Psoas muscle (tissue), 8 donors: ENCODE measurements around the gene BAK1. TPM values are rescaled to one million over a fixed set of nuclear protein-coding genes. Genes with fewer than 3 reads are reported as not detected.

Source experiments
- ATAC-seq, 4 donors: fragments of 200-7000 bp; cut with Tn5 transposase; one replicate each; pipeline ENCODE4 v1.9.1; 2020; ENCODE audit warnings: moderate library complexity in 3 of 4, mild to moderate bottlenecking in 2 of 4
- DNase-seq, 2 donors: peaks; one replicate each; pipeline ENCODE4 v3.0.0-alpha.2; 2020
- H3K27ac ChIP-seq: fragments of 200-600 bp; one replicate; pipeline ENCODE4 v1.8.0; 2022
- H3K27me3 ChIP-seq, 3 donors: fragments of 200-600 bp in 1 of 3; one replicate each; pipeline versions ENCODE4 v1.6.1 to v1.8.0; 2013 to 2022; ENCODE audit warnings: low read length in 2 of 3, mild to moderate bottlenecking in 2 of 3, moderate library complexity in 1 of 3; ENCODE audit not compliant: insufficient read depth in 3 of 3
- H3K36me3 ChIP-seq, 2 donors: fragments of 200-600 bp in 1 of 2; one replicate each; pipeline versions ENCODE4 v1.6.1 to v1.8.0; 2013 to 2022; ENCODE audit warnings: low read depth in 1 of 2, mild to moderate bottlenecking in 1 of 2, moderate library complexity in 1 of 2; ENCODE audit not compliant: insufficient read depth in 1 of 2
- H3K4me1 ChIP-seq: fragments of 200-600 bp; one replicate; pipeline ENCODE4 v1.8.0; 2022
- H3K4me3 ChIP-seq: fragments of 200-600 bp; one replicate; pipeline ENCODE4 v1.8.0; 2022; ENCODE audit warnings: mild to moderate bottlenecking
- H3K9me3 ChIP-seq: fragments of 200-600 bp; one replicate; pipeline ENCODE4 v1.8.0; 2022
- WGBS, 3 donors: extraction: QIAGEN DNeasy Blood & Tissue Kit; methylation state at CpG; one replicate each; pipeline versions ENCODE4 v1.1.6 to v1.1.7; 2013; 5-methylcytosine and 5-hydroxymethylcytosine counted together
- intact Hi-C, 2 donors: fragments of 100-400 bp; cut with DNase I; formaldehyde crosslinking; loops; one replicate each; pipeline versions ENCODE4 v1.11.0 to v1.14.2; 2022
- polyA plus RNA-seq, 3 donors: library from polyadenylated mRNA; stranded (reverse); fragments of 200-250 nt; gene quantifications; one replicate each; pipeline ENCODE4 v1.2.3, GENCODE V29; 2013
- total RNA-seq, 4 donors: library from RNA; stranded (reverse); fragmentation: NEBNext Ultra II Directional in 2 of 4; extraction: Animal tissue kit (Norgen Biotek cat#: 25700) in 2 of 4; gene quantifications; one replicate each; pipeline versions ENCODE4 v1.2.1 to v1.2.4, GENCODE V29; 2021 to 2023
- TF ChIP-seq, protein P1 (sequence below): fragments of 200-600 bp; IDR thresholded peaks from one replicate; pipeline ENCODE4 v1.8.0; 2022; ENCODE audit warnings: antibody characterized with exemption
- donor health status: healthy with polysubstance abuse.
- donor health status: DM: no; HTN: no; CAD: no; lungs with moderate emphysema.
- donor health status: Bipolar disorder and iron deficiency.
- donor health status: healthy.
- donor health status: DM: yes; HTN: yes; CAD: no.
- donor health status: DM: no; HTN: no; CAD: no.
- donor health status: DM: no; HTN: no; CAD: no.
- donor health status: DM: yes; HTN: yes; CAD: no.

BAK1 gene
- total and polyA plus RNA-seq, 7 donors = 10.3 to 55.9 (median 19.8) TPM

- intact Hi-C loops = no loop called here
- no peak for DNase-seq
- no peak for ATAC-seq
- Histone ChIP-seq H3K9me3 (no peaks in the 10 kb centered on the region), H3K4me1 (peaks cover 28% of the 10 kb centered on the region), H3K27me3 (no peaks in the 10 kb centered on the region), H3K36me3 (no peaks in the 10 kb centered on the region), H3K4me3 (no peak overlapping the region), H3K27ac (no peak overlapping the region)
- TF ChIP-seq, protein P1, sequence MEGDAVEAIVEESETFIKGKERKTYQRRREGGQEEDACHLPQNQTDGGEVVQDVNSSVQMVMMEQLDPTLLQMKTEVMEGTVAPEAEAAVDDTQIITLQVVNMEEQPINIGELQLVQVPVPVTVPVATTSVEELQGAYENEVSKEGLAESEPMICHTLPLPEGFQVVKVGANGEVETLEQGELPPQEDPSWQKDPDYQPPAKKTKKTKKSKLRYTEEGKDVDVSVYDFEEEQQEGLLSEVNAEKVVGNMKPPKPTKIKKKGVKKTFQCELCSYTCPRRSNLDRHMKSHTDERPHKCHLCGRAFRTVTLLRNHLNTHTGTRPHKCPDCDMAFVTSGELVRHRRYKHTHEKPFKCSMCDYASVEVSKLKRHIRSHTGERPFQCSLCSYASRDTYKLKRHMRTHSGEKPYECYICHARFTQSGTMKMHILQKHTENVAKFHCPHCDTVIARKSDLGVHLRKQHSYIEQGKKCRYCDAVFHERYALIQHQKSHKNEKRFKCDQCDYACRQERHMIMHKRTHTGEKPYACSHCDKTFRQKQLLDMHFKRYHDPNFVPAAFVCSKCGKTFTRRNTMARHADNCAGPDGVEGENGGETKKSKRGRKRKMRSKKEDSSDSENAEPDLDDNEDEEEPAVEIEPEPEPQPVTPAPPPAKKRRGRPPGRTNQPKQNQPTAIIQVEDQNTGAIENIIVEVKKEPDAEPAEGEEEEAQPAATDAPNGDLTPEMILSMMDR = no peak
- WGBS, 3 donors = 89 to 94% (median 93%) methylated on average over 7 of the region's 7 CpGs
These were observed 12.2 kb upstream of the BAK1 start for GRCh38 chr6:33592280-33592594.

DNA sequence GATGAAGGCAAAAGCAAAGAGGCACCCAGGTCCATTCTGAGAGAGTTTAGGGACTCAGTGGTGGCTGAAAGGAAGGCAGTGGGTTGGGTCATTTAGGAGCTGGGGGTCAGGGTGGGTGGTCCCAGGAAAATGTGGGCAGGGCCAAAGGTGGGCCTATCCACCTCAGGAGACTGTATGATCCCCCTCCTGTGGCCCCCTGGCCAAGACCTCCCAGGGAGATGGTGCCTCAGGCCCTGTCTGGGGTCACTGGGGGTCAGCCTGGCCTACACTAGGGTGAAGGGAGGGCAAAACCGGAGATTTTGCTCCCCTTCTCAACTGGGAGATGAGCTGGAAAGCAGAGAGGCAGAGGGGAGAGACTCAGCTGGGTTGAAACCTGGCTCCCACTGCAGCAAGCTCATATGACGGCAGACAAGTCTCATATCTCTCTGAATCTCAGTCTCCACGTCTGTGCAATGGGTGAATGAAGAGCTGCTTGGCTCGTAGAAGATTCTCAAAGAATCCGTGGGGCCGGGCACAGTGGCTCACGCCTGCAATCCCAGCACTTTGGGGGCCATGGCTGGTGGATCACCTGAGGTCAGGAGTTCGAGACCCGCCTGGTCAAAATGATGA lies 11.5 kb upstream of the BAK1 start:
- intact Hi-C loops = no loop called here
- DNase-seq = no peak

DNA sequence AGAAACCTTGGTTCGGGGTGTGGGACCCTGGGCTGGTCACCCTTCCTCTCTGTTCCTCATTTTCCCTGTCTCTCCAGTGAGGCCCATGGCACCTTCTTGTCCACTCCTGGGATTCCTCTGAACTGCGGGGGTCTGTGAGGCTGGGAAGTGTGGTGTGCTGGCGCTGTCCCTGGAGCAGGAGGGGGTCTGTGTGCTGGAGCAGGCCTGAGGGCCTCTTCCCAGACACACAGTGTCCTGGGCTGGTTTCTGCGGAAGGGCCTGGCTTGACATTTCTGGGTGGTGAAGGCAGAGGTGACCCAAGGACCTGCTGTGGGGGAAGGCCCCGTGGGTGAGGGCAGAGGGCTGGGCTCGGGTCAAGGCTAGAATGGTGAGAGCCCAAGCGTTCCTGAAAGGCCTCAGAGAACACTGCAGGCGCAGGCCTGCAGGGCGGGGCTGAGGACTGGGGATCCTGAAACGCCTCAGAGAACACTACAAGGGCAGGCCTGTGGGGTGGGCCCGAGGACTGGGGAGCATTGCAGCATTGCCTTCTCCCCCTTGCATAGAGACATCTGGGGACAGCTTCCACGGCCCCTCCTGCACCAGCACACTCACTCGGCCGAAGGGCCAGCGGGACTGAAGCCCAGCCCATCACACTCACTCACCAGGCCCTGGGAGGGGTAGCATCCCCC lies 10.6 kb upstream of the BAK1 start:
- Histone ChIP-seq H3K27me3 (no peaks in the 10 kb centered on the region), H3K36me3 (no peaks in the 10 kb centered on the region), H3K4me1 (peaks cover 28% of the 10 kb centered on the region), H3K27ac (peak overlapping the region; percentile 91), H3K4me3 (no peak overlapping the region), H3K9me3 (no peaks in the 10 kb centered on the region)
- ATAC-seq (peak; percentile 6 to 33 (median 19)), DNase-seq (no peak)
- 59 to 70% (median 63%) methylated on average over 15 of the region's 15 CpGs for WGBS, 3 donors
- TF ChIP-seq, protein P1 = no peak
- intact Hi-C loops = no loop called here

More for the DNA sequence above, 11.5 kb upstream of the BAK1 start:
- Histone ChIP-seq H3K27me3 (no peaks in the 10 kb centered on the region), H3K4me3 (no peak overlapping the region), H3K36me3 (no peaks in the 10 kb centered on the region), H3K9me3 (no peaks in the 10 kb centered on the region), H3K27ac (peak overlapping the region; percentile 91), H3K4me1 (peaks cover 28% of the 10 kb centered on the region)
- WGBS, 3 donors = 93 to 97% (median 96%) methylated on average over 9 of the region's 9 CpGs
- ATAC-seq = no peak
- TF ChIP-seq, protein P1 = no peak

DNA sequence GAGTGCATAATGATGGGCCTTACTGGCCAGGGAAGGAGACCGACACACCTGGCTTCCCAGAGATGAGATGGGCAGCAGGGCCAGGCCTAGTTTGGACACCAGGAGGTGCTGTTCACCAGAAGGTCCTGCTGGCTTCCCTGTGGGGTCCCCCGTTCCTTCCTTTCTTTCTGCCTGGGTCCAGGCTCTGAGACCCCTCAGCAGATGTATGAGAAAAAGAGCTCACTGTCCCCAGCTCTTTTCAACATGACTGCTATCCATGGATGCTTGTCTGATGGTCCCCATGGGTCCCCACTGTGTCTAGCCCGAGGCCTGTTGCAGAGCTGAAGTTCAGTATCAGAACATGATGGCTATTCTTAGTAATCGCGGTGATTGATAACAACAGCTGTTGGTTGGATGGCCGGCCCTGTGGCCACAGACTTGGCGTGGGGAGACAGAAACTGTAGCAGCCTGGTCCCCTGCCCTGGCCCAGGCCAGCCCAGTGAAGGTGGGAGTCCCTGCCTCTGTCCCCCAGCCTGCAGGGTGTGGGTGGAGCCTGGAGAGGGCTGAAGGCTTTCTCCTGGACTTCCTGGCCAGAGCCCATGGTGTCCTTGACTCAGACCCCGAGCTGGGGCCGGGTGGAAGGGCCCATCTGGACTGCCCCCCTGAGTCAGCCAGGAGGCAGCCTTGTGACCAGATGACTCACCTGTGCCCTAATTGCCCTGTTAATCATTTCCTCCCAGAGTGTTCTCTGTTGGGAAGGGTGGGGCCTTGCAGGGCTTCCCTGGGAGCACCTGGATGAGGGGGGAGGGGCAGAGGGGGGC lies 9.9 kb upstream of the BAK1 start:
- ATAC-seq (peak; percentile 88 to 91 (median 90)), DNase-seq (peak; percentile 83 to 93)
- Histone ChIP-seq H3K27ac (peak overlapping the region; percentile 91), H3K4me3 (no peak overlapping the region), H3K4me1 (peaks cover 28% of the 10 kb centered on the region), H3K36me3 (no peaks in the 10 kb centered on the region), H3K9me3 (no peaks in the 10 kb centered on the region), H3K27me3 (no peaks in the 10 kb centered on the region)
- intact Hi-C loops = loop anchor here (5.0 to 10.0 kb wide), 5 partner anchors 42 to 565 kb away; no protein-coding TSS in a partner anchor
- TF ChIP-seq, protein P1 = peak; percentile 79
- WGBS, 3 donors = 3 to 13% (median 8%) methylated on average over 9 of the region's 9 CpGs
